Natural killer cell (primary cell): ENCODE data around the gene OR4N5. TPM values are rescaled to one million over a fixed set of nuclear protein-coding genes. Genes with fewer than 3 reads are reported as not detected.
"Not testable (repeated sequence)": the region's sequence is repeated elsewhere in the genome, so short reads cannot be mapped to it uniquely, and the experiment has no call there.

ENCODE experiments used
- ATAC-seq, 3 donors: fragments of 150-1000 bp in 2 of 3; fragments of 200-7000 bp in 1 of 3; cut with Tn5 transposase; 1 replicate in 1 of 3; 2 replicates in 2 of 3; pipeline ENCODE4 v1.10.0; 2021; ENCODE audit warnings: mild to moderate bottlenecking in 2 of 3, moderate library complexity in 2 of 3
- DNase-seq, 2 donors: peaks; one replicate each; pipeline versions ENCODE4 v3.0.0 to v3.0.0-alpha.2; 2013 to 2021; ENCODE audit warnings: mixed read lengths in 1 of 2
- H3K27ac ChIP-seq: one replicate; pipeline ENCODE4 v1.5.1; 2013; ENCODE audit warnings: mild to moderate bottlenecking, low read length
- H3K27me3 ChIP-seq: one replicate; pipeline ENCODE4 v1.6.1; 2013; ENCODE audit warnings: low read length; ENCODE audit not compliant: control insufficient read depth, insufficient read depth
- H3K36me3 ChIP-seq: one replicate; pipeline ENCODE4 v1.6.1; 2013; ENCODE audit warnings: low read length; ENCODE audit not compliant: control insufficient read depth, insufficient read depth
- H3K4me1 ChIP-seq: one replicate; pipeline ENCODE4 v1.6.1; 2013; ENCODE audit warnings: low read length; ENCODE audit not compliant: control insufficient read depth, insufficient read depth
- H3K4me3 ChIP-seq: one replicate; pipeline ENCODE4 v1.5.1; 2013; ENCODE audit warnings: low read length
- H3K9me3 ChIP-seq: one replicate; pipeline ENCODE4 v1.6.1; 2013; ENCODE audit warnings: low read length; ENCODE audit not compliant: control insufficient read depth, insufficient read depth
- H3K27ac Mint-ChIP-seq, 2 donors: one replicate each; pipeline ENCODE4 v1.8.0; 2022; ENCODE audit warnings: mild to moderate bottlenecking in 2 of 2, mixed read lengths in 2 of 2, moderate library complexity in 1 of 2
- H3K27me3 Mint-ChIP-seq, 2 donors: one replicate each; pipeline ENCODE4 v1.8.0; 2022; ENCODE audit warnings: low read depth in 2 of 2, mixed read lengths in 2 of 2
- H3K36me3 Mint-ChIP-seq: one replicate; pipeline ENCODE4 v1.8.0; 2022; ENCODE audit warnings: mixed read lengths
- H3K4me1 Mint-ChIP-seq, 2 donors: one replicate each; pipeline ENCODE4 v1.8.0; 2022; ENCODE audit warnings: mixed read lengths in 2 of 2
- H3K4me3 Mint-ChIP-seq: one replicate; pipeline ENCODE4 v1.8.0; 2022; ENCODE audit warnings: mild to moderate bottlenecking, moderate library complexity, mixed read lengths
- H3K9me3 Mint-ChIP-seq, 2 donors: one replicate each; pipeline ENCODE4 v1.8.0; 2022; ENCODE audit warnings: mixed read lengths in 2 of 2
- CTCF ChIP-seq: fragments of 200-600 bp; IDR thresholded peaks from one replicate; pipeline ENCODE4 v1.8.0; 2022; ENCODE audit warnings: antibody characterized with exemption
- WGBS: methylation state at CpG from one replicate; pipeline ENCODE4 v1.1.7; 2013; ENCODE audit warnings: missing lambda C conversion rate; ENCODE audit not compliant: insufficient coverage; 5-methylcytosine and 5-hydroxymethylcytosine counted together
- intact Hi-C: fragments of 100-400 bp; cut with micrococcal nuclease; formaldehyde crosslinking; loops from one replicate; pipeline ENCODE4 v1.14.2; 2022
- total RNA-seq, 4 donors: library from RNA; stranded (reverse); fragments of 120-200 nt in 1 of 4; gene quantifications; one replicate each; pipeline versions ENCODE4 v1.2.3 to v1.2.4, GENCODE V29; 2013 to 2022

OR4N5 gene
- total RNA-seq, 3 donors from 2014 or later (not counting 1 experiment from before 2014, with no cell fraction given) = not detected

GRCh38 chr14:20143911-20144310, 5.3 kb downstream of the OR4N5 start:
- WGBS = 65% methylated on average over 7 of the region's 7 CpGs
- no peak overlapping the region for H3K27ac Mint-ChIP-seq
- no peak overlapping the region for H3K4me3 ChIP-seq

GRCh38 chr14:20144820-20145219, 6.2 kb downstream of the OR4N5 start:
- H3K36me3 Mint-ChIP-seq = no peaks in the 10 kb centered on the region
- no peak for TF ChIP-seq CTCF
- no peaks in the 10 kb centered on the region for H3K4me1 Mint-ChIP-seq
- H3K4me3 ChIP-seq = no peak overlapping the region
- H3K36me3 ChIP-seq = no peaks in the 10 kb centered on the region
- ATAC-seq = no peak
- H3K9me3 Mint-ChIP-seq = peaks cover 3 to 5% of the 10 kb centered on the region in 2 donors
- H3K4me3 Mint-ChIP-seq = no peak overlapping the region
- WGBS = 82% methylated on average over 1 of the region's 1 CpG
- no peaks in the 10 kb centered on the region for H3K4me1 ChIP-seq
- intact Hi-C loops = no loop called here
- no peak for DNase-seq
- H3K9me3 ChIP-seq = no peaks in the 10 kb centered on the region
- H3K27me3 ChIP-seq = no peaks in the 10 kb centered on the region
- H3K27me3 Mint-ChIP-seq = peaks cover 0 to 7% of the 10 kb centered on the region in 2 donors
- no peak overlapping the region for H3K27ac Mint-ChIP-seq
- H3K27ac ChIP-seq = no peak overlapping the region

More at GRCh38 chr14:20143911-20144310, 5.3 kb downstream of the OR4N5 start:
- H3K4me3 Mint-ChIP-seq = no peak overlapping the region
- intact Hi-C loops = no loop called here
- peaks cover 1 to 5% of the 10 kb centered on the region in 2 donors for H3K9me3 Mint-ChIP-seq
- no peak for ATAC-seq
- Histone ChIP-seq H3K4me1 (no peaks in the 10 kb centered on the region), H3K9me3 (no peaks in the 10 kb centered on the region), H3K27me3 (no peaks in the 10 kb centered on the region), H3K27ac (no peak overlapping the region), H3K36me3 (no peaks in the 10 kb centered on the region)
- no peak for TF ChIP-seq CTCF
- H3K36me3 Mint-ChIP-seq = no peaks in the 10 kb centered on the region
- peaks cover 0 to 7% of the 10 kb centered on the region in 2 donors for H3K27me3 Mint-ChIP-seq
- no peaks in the 10 kb centered on the region for H3K4me1 Mint-ChIP-seq
- DNase-seq = no peak

- Mint-ChIP-seq H3K4me1 (no peaks in the 10 kb centered on the region), H3K9me3 (peaks cover 11 to 21% of the 10 kb centered on the region in 2 donors), H3K27me3 (no peaks in the 10 kb centered on the region), H3K27ac (no peak overlapping the region), H3K36me3 (peaks cover 8% of the 10 kb centered on the region), H3K4me3 (no peak overlapping the region)
- no peaks in the 10 kb centered on the region for H3K36me3 ChIP-seq
- no peak overlapping the region for H3K27ac ChIP-seq
- DNase-seq (no peak), ATAC-seq (no peak)
- peaks cover 5% of the 10 kb centered on the region for H3K9me3 ChIP-seq
- no peaks in the 10 kb centered on the region for H3K4me1 ChIP-seq
- no peak for TF ChIP-seq CTCF
- intact Hi-C loops = no loop called here
- H3K27me3 ChIP-seq = no peaks in the 10 kb centered on the region
- H3K4me3 ChIP-seq = no peak overlapping the region
Measured at GRCh38 chr14:20164462-20164861, 25.8 kb downstream of the OR4N5 start.

GRCh38 chr14:20167091-20167490, 28.5 kb downstream of the OR4N5 start:
- Mint-ChIP-seq H3K4me1 (no peaks in the 10 kb centered on the region), H3K27me3 (no peaks in the 10 kb centered on the region), H3K27ac (no peak overlapping the region), H3K4me3 (no peak overlapping the region), H3K36me3 (peaks cover 8% of the 10 kb centered on the region), H3K9me3 (peaks cover 5 to 19% of the 10 kb centered on the region in 2 donors)
- no peak for TF ChIP-seq CTCF
- DNase-seq = no peak
- H3K9me3 ChIP-seq = peaks cover 5% of the 10 kb centered on the region
- intact Hi-C loops = no loop called here
- no peak overlapping the region for H3K27ac ChIP-seq
- no peak overlapping the region for H3K4me3 ChIP-seq
- ATAC-seq = no peak
- no peaks in the 10 kb centered on the region for H3K27me3 ChIP-seq
- H3K36me3 ChIP-seq = no peaks in the 10 kb centered on the region
- no peaks in the 10 kb centered on the region for H3K4me1 ChIP-seq

GRCh38 chr14:20169852-20170251, 31.2 kb downstream of the OR4N5 start:
- H3K27me3 ChIP-seq, H3K36me3 ChIP-seq, H3K27me3 Mint-ChIP-seq, H3K27ac ChIP-seq, H3K9me3 Mint-ChIP-seq, H3K36me3 Mint-ChIP-seq, H3K27ac Mint-ChIP-seq, ATAC-seq, H3K9me3 ChIP-seq, H3K4me1 ChIP-seq, H3K4me3 Mint-ChIP-seq, DNase-seq, H3K4me3 ChIP-seq, H3K4me1 Mint-ChIP-seq, intact Hi-C loops: not testable (repeated sequence)

GRCh38 chr14:20174205-20174604, 35.6 kb downstream of the OR4N5 start:
- H3K27me3 ChIP-seq, DNase-seq, H3K9me3 Mint-ChIP-seq, H3K27ac ChIP-seq, H3K27me3 Mint-ChIP-seq, intact Hi-C loops, H3K9me3 ChIP-seq, ATAC-seq, H3K4me3 ChIP-seq, H3K4me1 ChIP-seq, H3K27ac Mint-ChIP-seq, H3K36me3 ChIP-seq, H3K36me3 Mint-ChIP-seq, H3K4me3 Mint-ChIP-seq, H3K4me1 Mint-ChIP-seq: not testable (repeated sequence)
